Activated T-cell treated with anti-CD3 and anti-CD28 coated beads, Interleukin-2, amount 50 U/mL, for 24 hours (primary cell): ENCODE data around the gene P2RX1.
A peak's percentile ranks its signal among the peaks of the same experiment; 100 is the strongest.

Experiments
- DNase-seq: peaks from one replicate; pipeline ENCODE4 v3.0.0-alpha.2; 2020
- H3K27ac Mint-ChIP-seq: 2 replicates; pipeline ENCODE4 v1.8.0; 2020; ENCODE audit warnings: mild to moderate bottlenecking, mixed read lengths
- H3K27me3 Mint-ChIP-seq: 2 replicates; pipeline ENCODE4 v1.8.0; 2020; ENCODE audit warnings: mixed read lengths
- H3K36me3 Mint-ChIP-seq: 2 replicates; pipeline ENCODE4 v1.8.0; 2020; ENCODE audit warnings: low read depth, mixed read lengths
- H3K4me1 Mint-ChIP-seq: 2 replicates; pipeline ENCODE4 v1.8.0; 2020; ENCODE audit warnings: low read depth, mixed read lengths
- H3K4me3 Mint-ChIP-seq: 2 replicates; pipeline ENCODE4 v1.8.0; 2020; ENCODE audit warnings: mild to moderate bottlenecking, moderate library complexity, mixed read lengths
- H3K9me3 Mint-ChIP-seq: 2 replicates; pipeline ENCODE4 v1.8.0; 2020; ENCODE audit warnings: mixed read lengths

Gene P2RX1

GRCh38 chr17:3915995-3916696, at the start of gene P2RX1:
P2RX1 (minus strand) TSS chr17:3916465; CDS start chr17:3916225, 240 bp downstream.
- Mint-ChIP-seq H3K4me1 (peaks cover 40% of the 10 kb centered on the region), H3K9me3 (no peaks in the 10 kb centered on the region), H3K27ac (peak within 1 kb of the TSS; percentile 63), H3K27me3 (no peaks in the 10 kb centered on the region), H3K36me3 (no peaks in the 10 kb centered on the region), H3K4me3 (peak within 1 kb of the TSS; percentile 23)
- peak; percentile 58 for DNase-seq

DNA sequence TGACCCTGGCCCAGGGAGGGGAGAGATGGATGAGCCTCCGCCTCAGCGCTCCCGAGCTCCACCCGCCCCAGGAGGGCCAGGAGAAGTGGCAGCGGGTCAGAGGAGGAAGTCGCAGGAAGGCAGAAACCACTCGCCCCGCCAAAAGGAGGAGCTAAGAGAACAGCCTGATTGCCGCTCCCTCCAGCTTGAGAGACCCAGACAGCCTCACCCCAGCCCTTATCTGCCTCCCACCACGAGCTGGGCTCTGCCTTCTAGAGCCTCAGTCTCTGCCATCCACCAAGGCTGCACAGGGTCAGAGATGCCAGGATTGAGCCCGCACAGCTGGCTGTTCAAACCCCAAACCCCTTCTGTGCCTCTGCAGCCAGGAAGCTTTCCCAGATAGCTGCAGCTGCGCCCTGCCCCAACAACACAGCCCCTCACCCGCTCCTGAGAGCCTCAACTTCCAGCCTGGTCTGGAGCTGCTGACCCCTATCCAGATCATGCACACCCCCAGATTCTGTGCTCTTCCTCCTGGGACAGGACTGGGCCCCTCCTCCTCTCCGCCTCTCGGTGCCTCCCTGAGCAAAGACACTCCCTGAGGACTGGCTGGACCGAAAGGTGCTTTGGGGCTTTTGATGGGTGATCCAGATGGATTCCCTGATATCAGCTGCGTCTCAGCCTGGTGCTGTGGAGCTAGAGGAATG, 49.0 kb upstream of the P2RX1 start:
- H3K27me3 Mint-ChIP-seq = no peaks in the 10 kb centered on the region
- H3K27ac Mint-ChIP-seq = peak overlapping the region; percentile 93
- no peaks in the 10 kb centered on the region for H3K9me3 Mint-ChIP-seq
- peak overlapping the region; percentile 85 for H3K4me3 Mint-ChIP-seq
- peak; percentile 80 for DNase-seq
- peaks cover 44% of the 10 kb centered on the region for H3K4me1 Mint-ChIP-seq
- H3K36me3 Mint-ChIP-seq = peaks cover 17% of the 10 kb centered on the region

DNA sequence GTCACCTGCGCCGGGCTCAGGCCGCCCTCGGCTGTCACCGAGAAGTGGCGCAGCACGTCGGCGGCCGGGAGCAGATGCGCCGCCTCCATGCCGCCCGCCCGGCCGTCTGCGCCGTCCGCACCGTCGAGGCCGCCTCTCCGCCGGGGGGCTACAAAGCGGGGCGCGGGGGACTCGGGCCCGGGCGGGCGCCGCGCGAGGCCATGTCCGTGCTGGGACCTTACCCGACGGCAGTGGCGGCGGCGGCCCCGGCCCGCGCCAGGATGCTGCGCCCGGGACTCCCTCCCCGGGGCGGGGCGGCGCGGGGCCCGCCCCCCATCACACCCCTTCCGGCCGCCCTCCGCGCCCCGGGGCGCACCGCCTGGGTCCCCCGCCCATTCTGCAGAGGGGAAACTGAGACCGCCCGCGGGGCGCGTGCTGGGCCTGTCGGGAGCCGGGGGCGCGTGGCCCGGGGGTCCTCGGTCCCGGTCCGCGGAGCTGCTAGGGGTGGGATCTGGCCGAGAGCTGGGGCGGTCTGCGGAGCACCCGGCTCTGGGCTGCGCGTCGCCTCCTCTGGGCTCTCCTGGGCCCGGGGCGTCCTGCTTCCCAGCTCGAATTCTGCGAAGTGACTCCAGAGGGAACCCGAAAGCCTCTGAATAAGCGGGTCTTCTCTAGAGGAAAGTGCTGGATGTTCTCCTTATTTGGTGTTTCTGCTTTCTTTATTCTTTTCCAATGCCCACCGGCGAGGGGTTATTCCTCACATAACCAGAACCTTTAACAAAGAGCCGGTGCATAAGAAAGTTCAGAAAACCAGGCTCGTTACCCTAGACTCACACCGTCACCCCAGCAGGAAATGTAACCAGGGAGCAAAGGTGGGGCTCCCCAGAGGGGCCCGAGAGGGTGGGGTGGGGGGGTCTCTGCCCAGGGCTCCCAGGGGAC, 48.2 kb upstream of the P2RX1 start, which contains the start of gene ATP2A3:
ATP2A3 (minus strand) TSS at position 235 of the 915 bp plus-strand sequence; CDS start at position 89, 146 bp downstream.
- Mint-ChIP-seq H3K4me1 (peaks cover 52% of the 10 kb centered on the region), H3K27ac (peak within 1 kb of the TSS; percentile 93), H3K36me3 (peaks cover 19% of the 10 kb centered on the region), H3K9me3 (no peaks in the 10 kb centered on the region), H3K4me3 (peak within 1 kb of the TSS; percentile 88), H3K27me3 (no peaks in the 10 kb centered on the region)
- peak; percentile 86 for DNase-seq

DNA sequence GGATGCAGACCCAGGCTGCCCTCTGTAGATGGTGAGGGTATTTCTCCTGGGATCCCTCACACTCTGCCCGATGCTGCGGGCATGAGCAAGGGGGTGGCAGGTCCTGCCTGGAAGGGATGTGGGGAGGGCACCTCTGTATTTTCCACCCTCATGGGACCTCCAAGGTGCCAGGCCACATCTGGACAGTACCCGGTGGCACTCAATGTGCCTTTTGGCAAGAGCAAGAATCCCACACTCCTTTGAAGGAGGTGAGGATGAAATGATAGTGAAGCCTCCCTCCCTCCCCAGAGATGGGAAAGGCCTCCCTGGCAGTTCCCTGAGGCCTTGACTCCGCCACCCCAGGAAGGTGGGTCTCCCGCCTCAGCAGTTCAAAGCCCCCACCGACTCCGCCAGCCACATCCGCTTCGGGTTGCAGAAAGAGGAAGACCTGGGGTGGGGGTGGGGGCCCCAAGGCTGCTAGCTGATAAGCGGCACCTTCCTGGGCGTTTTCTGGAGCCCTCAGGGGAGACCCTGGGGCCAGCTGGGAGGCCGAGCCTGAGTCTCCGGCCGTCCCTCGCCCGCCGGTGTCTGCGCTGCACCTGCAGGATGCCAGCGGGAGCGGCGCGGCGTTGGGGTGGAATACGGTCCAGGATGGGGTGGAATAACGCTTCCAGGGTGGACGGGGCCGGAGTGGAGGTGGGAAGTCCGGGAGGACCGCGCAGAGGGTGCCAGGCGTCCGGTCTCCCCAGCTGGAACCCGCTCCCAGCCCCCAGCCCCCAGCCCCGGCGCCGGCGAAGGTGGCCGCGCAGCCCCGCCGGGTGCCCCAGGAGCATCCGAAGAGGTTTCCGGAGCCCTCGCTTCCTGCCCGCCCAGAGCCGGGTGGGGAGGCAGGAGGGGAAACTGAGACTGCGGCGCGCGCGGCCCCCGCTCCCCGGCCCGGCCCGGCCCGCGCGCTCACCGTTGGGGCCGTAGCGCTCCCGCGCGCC, 47.3 kb upstream of the P2RX1 start:
- Mint-ChIP-seq H3K9me3 (no peaks in the 10 kb centered on the region), H3K4me1 (peaks cover 52% of the 10 kb centered on the region), H3K4me3 (peak overlapping the region; percentile 88), H3K36me3 (peaks cover 23% of the 10 kb centered on the region), H3K27ac (peak overlapping the region; percentile 85), H3K27me3 (no peaks in the 10 kb centered on the region)
- DNase-seq = peak; percentile 72

GRCh38 chr17:3962965-3963236, 46.6 kb upstream of the P2RX1 start:
- H3K27me3 Mint-ChIP-seq = no peaks in the 10 kb centered on the region
- H3K9me3 Mint-ChIP-seq = no peaks in the 10 kb centered on the region
- H3K4me1 Mint-ChIP-seq = peaks cover 56% of the 10 kb centered on the region
- DNase-seq = no peak
- peak overlapping the region; percentile 88 for H3K4me3 Mint-ChIP-seq
- H3K27ac Mint-ChIP-seq = peak overlapping the region; percentile 85
- H3K36me3 Mint-ChIP-seq = peaks cover 27% of the 10 kb centered on the region

DNA sequence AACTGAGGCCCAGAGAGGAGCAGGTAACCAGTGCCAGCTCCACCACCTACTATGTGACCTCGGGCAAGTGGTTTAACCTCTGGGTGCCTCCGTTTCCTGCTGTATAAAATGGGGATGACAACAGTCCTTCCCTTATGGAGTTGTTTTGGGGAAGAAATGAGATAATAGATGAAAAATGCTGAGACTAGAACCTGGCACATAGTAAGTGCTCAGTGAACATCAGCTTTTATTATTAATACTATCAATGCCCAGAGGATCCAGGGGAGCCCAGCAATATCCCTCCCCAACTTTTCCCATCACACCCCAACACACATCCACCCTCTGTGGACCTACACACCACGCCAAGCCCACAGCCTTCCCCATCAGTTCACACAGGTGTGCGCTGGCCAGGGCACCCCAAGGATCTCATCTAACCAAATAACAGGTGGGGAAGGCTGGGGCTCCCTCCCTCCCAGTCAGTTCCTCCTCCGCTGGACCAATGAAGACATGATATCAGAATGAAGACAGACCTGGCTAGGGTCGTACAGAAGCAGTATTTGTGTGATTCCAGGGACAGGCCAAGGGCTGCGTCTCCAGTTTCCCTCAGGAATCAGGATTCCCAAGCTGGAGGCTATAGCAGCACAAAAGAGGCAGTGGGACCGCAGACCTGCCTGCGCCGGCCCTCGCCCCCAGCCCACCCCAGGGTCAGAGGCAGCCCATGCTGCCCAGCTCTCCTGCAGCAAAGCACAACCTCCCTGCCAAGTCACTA, 46.1 kb upstream of the P2RX1 start:
- peaks cover 61% of the 10 kb centered on the region for H3K4me1 Mint-ChIP-seq
- DNase-seq = no peak
- peak overlapping the region; percentile 85 for H3K27ac Mint-ChIP-seq
- no peaks in the 10 kb centered on the region for H3K9me3 Mint-ChIP-seq
- H3K27me3 Mint-ChIP-seq = no peaks in the 10 kb centered on the region
- H3K36me3 Mint-ChIP-seq = peaks cover 32% of the 10 kb centered on the region
- H3K4me3 Mint-ChIP-seq = peak overlapping the region; percentile 88

DNA sequence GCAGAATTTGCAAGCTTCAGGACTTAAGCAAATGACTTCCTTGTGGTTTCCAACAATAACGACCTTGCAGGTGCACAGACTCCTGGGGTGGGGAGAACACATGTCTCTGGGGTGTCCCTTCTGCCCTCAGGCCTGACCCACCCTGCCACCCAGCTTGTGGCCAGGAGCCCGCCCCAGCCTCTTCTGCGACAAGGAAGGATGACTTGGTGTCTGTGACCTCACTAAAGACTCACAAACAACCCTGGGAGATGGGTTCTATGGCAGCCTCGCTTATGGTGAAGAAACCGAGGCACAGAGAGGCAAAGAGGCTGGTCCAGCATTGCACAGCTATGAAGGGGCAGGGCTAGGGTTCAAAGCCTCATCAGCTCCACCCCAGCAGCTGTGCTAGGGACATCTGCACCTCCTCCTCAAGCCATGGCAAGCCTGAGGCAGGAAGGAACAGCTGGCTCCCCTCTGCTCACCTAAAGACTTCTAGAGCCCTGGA, 45.3 kb upstream of the P2RX1 start:
- peaks cover 40% of the 10 kb centered on the region for H3K36me3 Mint-ChIP-seq
- peaks cover 69% of the 10 kb centered on the region for H3K4me1 Mint-ChIP-seq
- H3K4me3 Mint-ChIP-seq = peak overlapping the region; percentile 88
- no peaks in the 10 kb centered on the region for H3K9me3 Mint-ChIP-seq
- peak; percentile 48 for DNase-seq
- no peaks in the 10 kb centered on the region for H3K27me3 Mint-ChIP-seq
- H3K27ac Mint-ChIP-seq = peak overlapping the region; percentile 85

GRCh38 chr17:3960764-3961163, 44.5 kb upstream of the P2RX1 start:
- peaks cover 45% of the 10 kb centered on the region for H3K36me3 Mint-ChIP-seq
- H3K9me3 Mint-ChIP-seq = no peaks in the 10 kb centered on the region
- DNase-seq = no peak
- H3K27me3 Mint-ChIP-seq = no peaks in the 10 kb centered on the region
- peak overlapping the region; percentile 88 for H3K4me3 Mint-ChIP-seq
- peak overlapping the region; percentile 85 for H3K27ac Mint-ChIP-seq
- peaks cover 75% of the 10 kb centered on the region for H3K4me1 Mint-ChIP-seq

GRCh38 chr17:3959921-3960601, 43.8 kb upstream of the P2RX1 start:
- peaks cover 45% of the 10 kb centered on the region for H3K36me3 Mint-ChIP-seq
- peaks cover 70% of the 10 kb centered on the region for H3K4me1 Mint-ChIP-seq
- peak overlapping the region; percentile 88 for H3K4me3 Mint-ChIP-seq
- no peaks in the 10 kb centered on the region for H3K9me3 Mint-ChIP-seq
- H3K27ac Mint-ChIP-seq = peak overlapping the region; percentile 85
- no peak for DNase-seq
- H3K27me3 Mint-ChIP-seq = no peaks in the 10 kb centered on the region

DNA sequence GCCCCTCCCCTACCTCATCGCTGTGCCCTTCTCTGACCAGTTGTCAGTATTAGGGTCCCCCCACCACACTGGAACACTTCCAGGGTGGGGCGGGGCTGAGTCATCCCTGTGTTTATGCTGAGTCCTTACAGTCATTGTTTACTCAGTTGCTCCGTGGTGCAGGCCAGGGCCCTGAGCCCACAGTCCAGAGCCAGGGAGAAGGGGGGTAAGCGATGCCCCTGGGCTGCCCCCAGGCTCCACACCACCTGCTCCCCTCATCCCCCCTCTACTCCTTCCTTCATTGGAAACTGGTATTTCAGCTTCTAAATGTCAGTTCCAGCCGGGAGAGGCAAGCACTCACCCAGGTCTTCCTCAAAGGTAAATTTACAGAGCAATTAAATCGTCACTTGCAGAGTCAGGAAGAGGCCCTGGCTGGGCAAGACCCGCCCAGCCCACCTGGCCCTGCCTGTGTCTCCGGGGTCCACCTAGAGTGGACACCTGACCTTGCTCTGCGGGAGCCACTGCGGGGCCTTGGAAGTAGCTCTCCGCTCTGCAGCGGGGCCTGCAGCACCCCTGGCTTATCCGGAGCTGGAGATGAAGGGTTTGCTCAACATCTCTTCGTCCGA, 43.1 kb upstream of the P2RX1 start:
- H3K4me1 Mint-ChIP-seq = peaks cover 67% of the 10 kb centered on the region
- H3K27ac Mint-ChIP-seq = peak overlapping the region; percentile 85
- DNase-seq = no peak
- H3K27me3 Mint-ChIP-seq = no peaks in the 10 kb centered on the region
- peaks cover 45% of the 10 kb centered on the region for H3K36me3 Mint-ChIP-seq
- no peaks in the 10 kb centered on the region for H3K9me3 Mint-ChIP-seq
- peak overlapping the region; percentile 18 for H3K4me3 Mint-ChIP-seq

DNA sequence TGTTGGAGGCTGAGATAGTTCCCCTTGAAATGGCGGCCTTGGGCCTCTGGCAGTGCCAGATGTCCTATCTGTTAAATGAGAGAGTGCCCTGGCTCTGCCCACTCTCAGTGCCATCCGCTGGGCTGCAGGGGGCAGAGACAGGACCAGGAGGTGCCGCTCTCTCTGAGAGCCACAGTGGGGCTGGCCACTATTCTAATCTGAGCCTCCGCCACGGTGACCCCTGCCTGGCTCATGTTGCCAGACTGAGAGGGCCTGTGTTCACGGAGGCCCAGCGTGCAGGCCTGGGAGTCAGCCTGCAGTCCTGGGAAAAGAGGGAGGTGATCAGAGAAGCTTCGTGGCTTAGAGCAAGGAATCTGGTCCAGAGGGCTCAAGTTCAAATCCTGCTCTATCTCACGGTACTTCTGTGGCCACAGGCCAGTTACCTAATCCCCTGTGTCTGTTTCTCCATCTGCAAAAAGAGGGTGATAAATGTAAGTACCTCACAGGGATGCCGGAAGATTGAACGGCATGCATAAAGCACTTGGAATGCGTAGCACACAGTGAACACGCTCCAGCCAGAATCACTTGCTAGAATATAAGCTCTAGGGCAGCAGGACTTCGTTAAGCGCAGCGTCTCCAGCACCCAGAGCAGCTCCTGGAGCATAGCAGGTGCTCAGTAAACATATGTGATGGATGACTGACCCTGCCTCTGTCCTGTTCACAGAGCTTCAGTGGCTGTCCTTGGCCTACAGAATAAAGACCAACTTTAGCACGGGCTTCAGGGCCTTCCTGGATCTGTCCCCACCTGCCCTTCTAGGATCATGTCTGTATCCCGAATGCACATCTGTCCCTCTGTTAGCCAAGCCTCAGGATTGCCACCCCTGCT, 41.7 kb upstream of the P2RX1 start:
- peak overlapping the region; percentile 74 for H3K27ac Mint-ChIP-seq
- no peak overlapping the region for H3K4me3 Mint-ChIP-seq
- H3K36me3 Mint-ChIP-seq = peaks cover 51% of the 10 kb centered on the region
- H3K4me1 Mint-ChIP-seq = peaks cover 64% of the 10 kb centered on the region
- H3K27me3 Mint-ChIP-seq = no peaks in the 10 kb centered on the region
- no peaks in the 10 kb centered on the region for H3K9me3 Mint-ChIP-seq
- no peak for DNase-seq

DNA sequence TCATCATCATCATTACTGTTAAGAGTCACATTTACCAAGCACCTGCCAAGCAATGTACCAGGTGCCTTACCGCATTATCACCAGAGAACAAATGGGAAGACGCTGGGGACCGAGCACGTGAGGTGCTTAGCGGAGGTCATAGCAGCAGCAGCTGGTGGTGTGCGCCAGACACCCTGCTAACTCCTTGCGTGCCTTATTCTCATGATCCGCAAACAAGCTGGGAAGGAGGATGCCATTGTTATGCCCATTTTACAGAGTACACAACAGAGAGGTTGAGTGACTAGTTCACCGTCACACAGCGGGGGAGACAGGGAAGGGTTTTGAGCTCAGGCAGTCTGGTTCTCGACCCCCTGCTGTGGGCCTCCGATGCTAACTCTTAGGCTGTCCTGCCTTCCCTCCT, 40.7 kb upstream of the P2RX1 start:
- Mint-ChIP-seq H3K36me3 (peaks cover 54% of the 10 kb centered on the region), H3K4me3 (no peak overlapping the region), H3K27ac (peak overlapping the region; percentile 74), H3K4me1 (peaks cover 54% of the 10 kb centered on the region), H3K27me3 (no peaks in the 10 kb centered on the region), H3K9me3 (no peaks in the 10 kb centered on the region)
- no peak for DNase-seq
